HG03571 (cell line): ENCODE data around the gene RNF10.
"Not testable (repeated sequence)": the region's sequence is repeated elsewhere in the genome, so short reads cannot be mapped to it uniquely, and the experiment has no call there.

Experiments
- ATAC-seq: cut with Tn5 transposase; IDR thresholded peaks from one replicate; pipeline ENCODE4 v1.9.1; 2021; ENCODE audit not compliant: unreplicated experiment

Gene RNF10

DNA sequence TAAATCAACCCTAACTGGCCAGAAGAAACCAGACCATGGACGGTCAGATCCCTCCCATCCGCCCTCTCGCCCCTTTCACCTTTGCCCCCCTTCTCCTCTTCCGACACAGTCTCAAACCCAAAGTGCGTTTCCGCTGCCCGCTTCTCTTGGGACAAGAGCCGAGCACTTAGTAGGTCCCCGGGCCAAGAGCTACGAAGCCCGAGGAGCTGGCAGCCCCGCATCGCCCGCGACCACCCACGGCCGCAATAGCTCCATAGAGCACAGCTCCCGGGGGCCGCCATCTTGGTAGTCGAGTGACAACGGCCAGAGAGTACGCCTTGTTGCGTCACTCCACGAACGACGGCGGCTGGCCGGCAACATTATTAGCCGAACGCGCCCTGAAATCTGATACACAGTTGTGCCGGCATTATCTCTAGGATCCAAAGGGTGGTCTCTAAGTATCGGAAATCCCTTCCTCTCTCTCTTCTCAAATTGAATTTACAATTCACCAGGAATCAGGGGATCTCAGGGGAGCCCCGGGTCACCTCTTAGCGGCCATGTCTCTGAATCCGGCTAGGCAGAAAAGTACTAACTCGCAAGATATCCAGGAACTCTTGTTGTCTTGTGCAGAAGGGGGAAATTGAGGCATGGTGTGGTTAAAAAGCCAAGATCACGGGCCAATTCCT, 5.2 kb upstream of the RNF10 start, which contains the start of gene COQ5:
COQ5 (minus strand) TSS at position 298 of the 665 bp plus-strand sequence; CDS start at position 281, 17 bp downstream.
- ATAC-seq: peak; percentile 76

GRCh38 chr12:120529641-120530417, 4.3 kb upstream of the RNF10 start:
- no peak for ATAC-seq

DNA sequence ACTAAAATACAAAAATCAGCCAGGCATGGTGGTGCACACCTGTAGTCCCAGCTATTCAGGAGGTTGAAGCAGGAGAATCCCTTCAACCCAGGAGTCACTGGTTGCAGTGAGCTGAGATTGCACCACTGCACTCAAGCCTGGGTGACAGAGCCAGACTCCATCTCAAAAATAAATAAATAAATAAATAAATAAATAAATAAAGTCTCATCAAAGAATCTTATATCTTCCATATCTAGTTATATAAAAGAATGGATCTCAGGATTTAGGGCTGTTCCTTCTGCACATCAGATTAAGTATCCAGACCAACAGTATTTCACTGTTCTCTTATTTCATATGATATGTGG, 3.8 kb upstream of the RNF10 start:
- not testable (repeated sequence) for ATAC-seq

DNA sequence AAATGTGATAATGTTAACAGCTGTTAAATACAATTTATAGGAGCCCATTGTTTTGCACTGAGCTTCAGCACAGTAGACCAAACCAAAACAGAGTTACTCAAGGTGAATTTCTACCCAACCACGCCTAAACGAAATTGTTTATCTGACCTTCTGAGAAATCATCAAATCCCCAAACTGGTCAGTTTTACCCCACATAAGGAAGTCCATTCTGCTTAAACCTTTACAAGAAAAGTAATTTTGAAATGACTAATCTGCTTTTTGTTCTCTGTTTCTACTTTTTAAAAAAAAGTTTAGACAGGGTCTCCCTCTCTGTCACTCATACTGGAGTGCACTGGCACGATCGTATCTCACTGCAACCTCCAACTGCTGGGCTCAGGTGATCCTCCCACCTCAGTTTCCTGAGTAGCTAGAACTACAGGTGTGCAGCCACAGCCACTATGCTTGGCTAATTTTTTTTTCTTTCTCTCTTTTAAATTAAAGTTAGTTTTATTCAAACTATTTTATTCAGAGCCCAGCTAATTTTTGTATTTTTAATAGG, 1.4 kb upstream of the RNF10 start:
- ATAC-seq: no peak

- ATAC-seq: peak; percentile 35
Measured at GRCh38 chr12:120534703-120535655, 823 bp downstream of the RNF10 start.

- ATAC-seq: no peak
Measured at GRCh38 chr12:120536064-120536791, 2.1 kb downstream of the RNF10 start.

DNA sequence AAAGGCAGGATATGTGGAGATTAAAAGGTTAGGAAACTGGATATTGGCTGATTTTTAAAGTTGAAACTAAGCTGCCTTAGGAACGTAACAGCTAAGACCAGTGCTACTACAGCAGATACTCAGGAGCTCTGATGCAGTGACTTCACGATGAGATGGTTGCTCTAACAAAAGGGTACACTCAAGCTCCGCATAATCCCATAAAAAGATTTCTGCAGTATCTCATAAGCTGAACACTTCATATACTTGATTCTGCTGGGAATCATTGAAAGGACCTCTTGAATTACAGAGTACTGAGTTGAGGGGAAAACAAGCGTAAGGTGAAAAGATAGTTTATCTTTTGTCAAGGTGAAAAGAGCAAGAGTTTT, 3.7 kb downstream of the RNF10 start:
- no peak for ATAC-seq

GRCh38 chr12:120538281-120539156, 4.4 kb downstream of the RNF10 start:
- ATAC-seq: no peak

DNA sequence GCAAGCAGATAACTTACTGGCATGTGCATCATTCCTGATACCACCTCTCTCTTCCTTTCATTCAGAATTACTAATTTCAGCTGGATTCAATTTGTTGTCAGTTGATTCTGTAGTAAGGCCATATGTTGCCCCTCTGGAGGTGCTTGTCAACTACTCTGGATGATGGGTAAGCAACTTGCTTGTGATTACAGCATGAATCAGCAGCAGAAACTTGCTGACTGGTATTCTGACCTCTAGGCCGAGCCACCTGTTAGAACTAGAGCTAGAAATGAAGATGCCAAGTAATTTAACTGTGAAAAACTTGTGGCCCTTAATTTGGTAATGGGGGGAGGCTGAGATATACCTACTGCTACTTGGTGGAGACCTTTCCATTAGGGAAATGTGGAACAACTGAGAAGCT, 5.1 kb downstream of the RNF10 start:
- no peak for ATAC-seq

- no peak for ATAC-seq
Measured at GRCh38 chr12:120540445-120540844, 6.3 kb downstream of the RNF10 start.

GRCh38 chr12:120542166-120542565, 8.0 kb downstream of the RNF10 start:
- no peak for ATAC-seq

- no peak for ATAC-seq
Measured at GRCh38 chr12:120544691-120545090, 10.5 kb downstream of the RNF10 start.

DNA sequence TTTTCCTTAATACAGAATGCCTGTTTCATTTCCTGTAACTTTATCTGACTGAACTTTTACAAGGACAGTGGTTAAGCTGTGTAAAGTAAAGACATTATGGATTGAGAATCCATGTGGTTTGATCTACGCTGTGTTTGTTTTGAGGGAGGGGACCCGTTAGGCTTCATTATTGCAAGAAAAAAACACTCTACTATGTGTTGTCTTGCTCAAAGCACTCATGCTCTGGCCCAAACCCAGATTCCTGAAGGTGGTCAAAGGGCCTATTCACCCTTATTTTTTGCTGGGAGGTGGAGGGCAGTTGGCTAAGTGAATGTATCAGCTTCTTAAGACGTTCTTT, 11.9 kb downstream of the RNF10 start:
- ATAC-seq: no peak

- ATAC-seq: no peak
Measured at GRCh38 chr12:120554678-120555077, 20.5 kb downstream of the RNF10 start.

GRCh38 chr12:120557589-120557988, 23.4 kb downstream of the RNF10 start:
- ATAC-seq: no peak

GRCh38 chr12:120562906-120563305, 28.8 kb downstream of the RNF10 start:
- ATAC-seq: no peak

- no peak for ATAC-seq
Measured at GRCh38 chr12:120563495-120563894, 29.3 kb downstream of the RNF10 start.

GRCh38 chr12:120571299-120571698, 37.1 kb downstream of the RNF10 start:
- no peak for ATAC-seq

GRCh38 chr12:120573560-120573959, 39.4 kb downstream of the RNF10 start:
- ATAC-seq: no peak

DNA sequence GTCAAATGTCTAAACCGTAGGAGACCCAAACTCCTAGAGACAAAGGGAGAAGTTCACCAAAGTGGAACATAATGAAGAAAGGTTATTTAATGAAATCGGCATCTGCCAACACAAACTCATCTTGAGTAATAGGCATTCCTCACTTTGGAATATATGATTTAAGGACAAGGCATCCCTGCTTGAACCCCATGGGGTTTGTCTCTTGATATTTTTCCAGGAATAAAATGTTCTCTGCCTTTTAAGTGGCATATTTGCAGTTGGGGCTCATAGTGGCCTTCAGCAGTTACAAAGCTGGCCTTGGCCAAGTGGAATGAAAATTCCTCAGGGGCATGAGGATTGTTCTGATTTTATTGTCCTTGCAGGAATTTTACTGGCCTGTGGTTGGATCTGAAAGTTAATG, 40.0 kb downstream of the RNF10 start:
- no peak for ATAC-seq
